NCI-H2081 (cell line): ENCODE results near the gene MYLK3.
"Not testable (repeated sequence)": the region's sequence is repeated elsewhere in the genome, so short reads cannot be mapped to it uniquely, and the experiment has no call there.

Experiments used
- DNase-seq, 2 experiments: peaks; one replicate each; lab custom pipeline; 2025; lab: John Stamatoyannopoulos, UW

The MYLK3 gene

DNA sequence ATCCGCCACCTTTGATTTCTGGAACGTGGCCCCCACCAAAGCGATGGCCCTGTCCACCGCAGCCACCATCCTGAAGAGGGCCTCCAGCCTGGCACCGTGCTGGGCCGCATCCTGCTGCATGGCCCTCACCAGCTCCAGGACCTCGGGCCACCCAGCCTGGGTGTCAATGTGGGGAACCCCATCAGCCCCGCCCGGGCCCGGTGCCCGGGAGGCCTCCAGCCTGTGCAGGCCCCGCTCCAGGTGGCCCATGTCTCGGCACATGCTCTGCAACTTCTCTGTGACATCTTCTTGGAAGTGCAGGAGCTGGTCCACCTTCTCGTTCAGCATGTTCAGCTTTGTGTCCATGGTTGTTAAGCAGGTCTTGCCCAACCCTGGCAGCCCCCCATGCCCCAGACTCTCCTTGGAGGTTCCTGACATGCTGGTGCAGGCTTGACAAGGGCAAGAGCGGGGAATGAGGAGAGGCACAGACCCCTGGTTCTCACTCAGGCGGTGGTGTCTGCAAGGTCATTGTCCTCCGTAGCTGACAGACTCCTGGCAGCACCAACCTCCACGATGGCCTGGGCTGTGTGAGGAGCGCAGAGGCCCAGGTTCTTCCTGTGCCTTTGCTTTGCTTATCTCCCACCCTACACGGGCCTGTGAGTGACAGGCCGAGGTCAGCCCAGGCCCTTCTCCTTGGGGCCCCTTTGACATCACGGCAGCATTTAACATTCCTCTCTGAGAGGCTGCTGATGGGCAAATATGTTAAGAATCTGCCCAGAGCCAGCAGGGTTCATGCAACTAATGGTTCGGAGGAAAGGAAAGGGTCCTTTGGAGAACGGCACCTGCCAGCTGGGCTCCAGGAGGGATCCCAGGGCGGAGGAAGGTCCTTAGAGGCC is at the start of gene MYLK3:
MYLK3 (minus strand) TSS at position 568 of the 875 bp plus-strand sequence; CDS start at position 417, 151 bp downstream.
- DNase-seq = no peak

DNA sequence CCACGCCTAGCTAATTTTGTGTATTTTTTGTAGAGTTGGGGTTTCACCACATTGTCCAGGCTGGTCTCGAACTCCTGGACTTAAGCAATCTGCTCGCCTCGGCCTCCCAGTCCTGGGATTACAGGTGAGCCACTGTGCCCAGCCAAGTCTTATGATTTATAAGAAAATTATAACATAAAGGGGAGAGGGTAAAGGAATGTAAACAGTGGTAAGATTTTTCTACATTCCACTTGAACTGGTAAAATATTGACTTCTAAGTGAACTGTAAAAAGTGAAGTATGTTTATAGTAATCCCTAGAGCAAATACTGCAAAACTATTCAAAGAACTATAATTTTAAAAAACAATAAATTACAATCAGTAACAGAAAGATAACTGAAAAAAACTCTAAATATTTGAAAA is 49.4 kb upstream of the MYLK3 start:
- no peak for DNase-seq

DNA sequence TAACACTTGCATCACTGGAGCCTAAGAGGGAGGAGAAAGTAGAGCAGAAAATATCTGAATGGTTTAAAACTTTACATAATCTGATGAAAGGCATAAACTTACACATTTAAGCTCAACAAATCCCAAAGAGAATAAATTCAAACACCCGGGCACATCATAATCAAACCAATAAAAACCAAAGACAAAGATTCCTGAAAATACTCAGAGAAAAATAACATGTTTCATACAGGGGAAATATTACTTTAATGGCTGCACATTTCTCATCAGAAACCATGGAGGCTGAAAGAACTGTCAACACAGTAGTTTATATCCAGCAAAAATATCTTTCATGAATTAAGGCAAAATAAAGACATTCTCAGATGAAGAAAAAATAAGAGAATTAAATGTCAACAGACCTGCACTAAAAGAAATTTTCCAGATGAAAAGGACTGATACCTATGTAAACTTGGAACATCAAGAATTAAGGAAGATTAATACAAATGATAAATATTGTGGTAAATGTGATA is 48.7 kb upstream of the MYLK3 start:
- DNase-seq = no peak

DNA sequence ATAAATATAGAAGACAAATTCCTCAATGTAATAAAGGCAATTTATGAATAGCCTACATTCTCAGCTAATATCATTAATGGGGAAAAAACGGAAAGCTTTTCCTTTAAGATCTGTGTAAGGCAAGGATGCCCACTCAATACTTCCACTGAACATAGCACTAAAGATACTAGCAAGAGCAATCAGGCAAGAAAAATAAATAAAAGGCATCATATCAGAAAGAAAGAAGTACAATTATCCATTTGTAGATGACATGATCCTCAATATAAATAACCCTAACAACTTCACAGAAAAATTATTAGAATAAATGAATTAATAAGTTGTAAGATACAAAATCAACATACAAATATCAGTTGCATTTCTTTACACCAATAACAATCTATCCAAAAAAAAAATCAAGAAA is 45.7 kb upstream of the MYLK3 start:
- no peak for DNase-seq

DNA sequence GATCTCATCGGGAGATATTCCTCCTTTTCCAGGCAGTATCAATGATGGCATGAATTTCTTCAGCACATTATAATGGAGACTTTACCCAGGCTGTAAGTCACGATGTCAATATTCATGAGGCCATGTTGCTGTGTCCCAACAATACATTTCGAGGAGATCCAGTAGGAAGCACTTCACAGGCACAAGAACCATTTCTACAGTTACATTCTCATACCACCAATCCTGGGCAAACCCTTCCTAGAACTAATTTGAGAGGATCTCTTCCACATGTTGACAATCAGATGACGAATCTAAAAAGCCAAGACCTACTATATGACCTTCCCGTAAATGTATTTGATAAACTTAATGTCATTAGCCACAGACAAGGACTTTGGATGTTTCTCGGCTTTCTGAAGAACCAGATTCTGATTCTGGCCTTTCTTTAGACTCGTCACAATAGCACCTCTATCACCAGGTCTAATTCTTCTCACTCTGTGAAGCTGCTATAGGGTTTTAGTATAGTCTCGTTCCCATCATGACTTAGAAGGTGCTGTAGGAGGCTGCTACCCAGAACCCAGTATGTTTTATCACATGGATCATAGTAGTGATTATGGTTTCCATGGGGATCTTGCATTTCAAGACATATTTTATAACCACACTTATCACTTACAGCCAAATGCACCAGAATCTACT is 42.6 kb upstream of the MYLK3 start:
- DNase-seq = no peak

DNA sequence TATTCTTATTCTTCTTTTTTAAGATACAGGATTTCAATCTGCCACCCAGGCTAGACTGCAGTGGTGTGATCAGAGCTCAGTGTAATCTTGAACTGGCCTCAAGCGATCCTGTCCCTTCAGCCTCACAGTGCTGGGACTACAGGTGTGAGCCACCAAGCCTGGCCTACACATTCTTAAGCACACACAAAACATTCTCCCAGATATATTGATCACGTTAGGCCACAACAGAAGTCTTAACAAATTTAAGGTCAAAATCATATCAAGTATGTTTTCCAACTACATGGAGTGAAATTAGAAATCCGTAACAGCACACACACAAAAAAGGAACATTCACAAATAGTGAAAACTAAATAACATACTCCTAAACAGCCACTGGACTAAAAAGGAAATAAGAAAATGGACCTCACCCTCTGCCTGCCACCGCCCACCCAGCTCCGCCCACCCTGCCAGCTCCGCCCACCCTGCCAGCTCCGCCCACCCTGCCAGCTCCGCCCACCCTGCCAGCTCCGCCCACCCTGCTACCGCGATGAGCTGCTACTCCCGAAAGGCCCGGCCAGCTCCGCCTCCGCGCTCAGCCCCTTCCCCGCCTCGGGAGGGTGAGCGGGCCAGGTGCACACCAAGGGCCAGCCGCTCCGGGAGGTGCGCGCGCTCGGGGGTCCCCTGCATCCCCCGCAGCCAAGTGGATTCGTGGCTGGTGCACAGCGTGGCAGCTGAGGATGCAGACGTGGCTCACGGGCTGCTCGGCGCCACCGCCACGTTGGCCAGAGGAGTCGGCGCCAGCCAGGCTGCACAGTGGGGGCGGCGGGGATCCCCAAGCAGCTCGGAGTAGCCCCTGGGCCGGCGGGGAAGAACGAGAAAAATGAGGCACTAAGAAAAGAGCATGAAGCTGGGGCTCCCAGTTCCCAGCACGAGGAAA is 41.6 kb upstream of the MYLK3 start:
- DNase-seq = peak in 1 of 2 experiments; percentile 20

DNA sequence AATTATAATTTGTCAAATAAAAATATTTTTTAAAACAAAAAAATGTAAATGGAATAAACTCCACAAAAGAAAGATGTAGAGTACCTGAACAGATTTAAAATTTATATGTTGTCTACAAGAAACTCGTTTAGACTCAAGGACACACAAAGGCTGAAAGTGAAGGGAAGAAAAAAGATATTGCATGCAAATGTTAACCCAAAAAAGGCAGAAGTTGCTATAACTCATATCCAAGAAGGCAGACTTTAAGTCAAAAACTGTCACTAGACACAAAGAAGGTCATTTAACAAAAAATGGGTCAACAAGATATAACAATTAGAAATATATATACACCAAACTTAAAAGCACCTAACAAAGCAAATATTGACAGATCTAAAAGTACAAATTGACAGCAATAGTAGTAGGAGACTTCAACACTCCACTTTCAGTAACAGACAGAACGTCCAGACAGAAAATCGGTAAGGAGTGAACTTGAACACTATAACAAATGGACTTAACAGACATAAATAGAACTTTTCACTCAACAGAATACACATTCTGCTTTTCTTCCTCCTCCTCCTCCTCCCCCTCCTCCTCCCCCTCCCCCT is 40.8 kb upstream of the MYLK3 start:
- DNase-seq = no peak

DNA sequence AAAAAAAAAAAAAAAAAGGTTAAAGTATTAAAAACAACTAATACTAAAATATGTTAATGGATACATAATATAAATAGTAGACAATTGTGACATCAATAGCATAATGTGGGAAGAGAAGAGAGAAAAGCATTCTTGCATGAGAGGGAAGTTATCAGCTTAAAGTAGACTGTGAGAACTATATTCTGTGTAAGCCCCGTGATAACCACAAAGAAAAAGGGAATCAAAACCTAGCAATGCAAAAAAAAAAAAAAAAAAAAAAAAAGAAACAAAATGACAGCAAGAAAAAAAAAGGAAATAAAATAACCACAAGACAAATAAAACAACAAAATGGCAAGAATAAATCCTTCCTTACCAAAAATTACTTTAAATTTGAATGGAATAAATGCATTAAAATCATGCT is 39.8 kb upstream of the MYLK3 start:
- DNase-seq = no peak

DNA sequence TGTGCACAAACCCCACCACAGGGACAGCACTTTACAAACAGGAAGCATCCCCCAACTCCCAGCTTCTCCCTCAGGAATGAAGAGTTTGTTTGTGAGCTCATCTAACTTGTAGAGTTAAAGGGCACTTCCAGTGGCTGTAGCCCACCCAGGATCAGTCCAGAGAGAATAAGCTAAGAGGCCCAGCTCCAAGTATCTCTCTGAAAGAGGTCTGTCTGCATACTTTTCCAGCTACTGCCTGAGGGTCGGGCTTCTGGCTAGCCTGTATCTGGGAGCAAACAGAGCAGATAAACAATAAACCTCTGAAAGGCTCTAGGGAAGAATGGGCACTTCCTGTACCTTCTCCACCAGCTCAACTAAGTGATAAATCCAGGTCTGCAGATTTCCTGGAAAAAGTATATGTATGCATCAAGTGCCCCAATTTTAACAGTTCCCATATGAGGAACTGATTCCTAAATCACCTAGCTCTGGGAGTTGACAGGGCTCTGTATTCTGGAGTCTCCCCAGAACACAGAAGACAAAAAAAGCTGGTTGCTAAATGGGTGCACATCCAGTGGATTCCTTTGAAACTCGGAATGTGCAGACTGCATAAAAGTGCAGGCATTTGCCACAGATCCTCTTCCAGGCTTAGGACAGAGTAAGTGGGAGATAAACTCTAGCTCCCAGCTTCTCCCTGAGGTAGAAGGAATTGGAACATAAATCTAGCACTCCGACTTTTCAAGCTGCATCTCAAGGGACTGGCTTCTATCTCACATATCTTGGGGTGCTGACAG is 37.1 kb upstream of the MYLK3 start:
- DNase-seq = no peak

DNA sequence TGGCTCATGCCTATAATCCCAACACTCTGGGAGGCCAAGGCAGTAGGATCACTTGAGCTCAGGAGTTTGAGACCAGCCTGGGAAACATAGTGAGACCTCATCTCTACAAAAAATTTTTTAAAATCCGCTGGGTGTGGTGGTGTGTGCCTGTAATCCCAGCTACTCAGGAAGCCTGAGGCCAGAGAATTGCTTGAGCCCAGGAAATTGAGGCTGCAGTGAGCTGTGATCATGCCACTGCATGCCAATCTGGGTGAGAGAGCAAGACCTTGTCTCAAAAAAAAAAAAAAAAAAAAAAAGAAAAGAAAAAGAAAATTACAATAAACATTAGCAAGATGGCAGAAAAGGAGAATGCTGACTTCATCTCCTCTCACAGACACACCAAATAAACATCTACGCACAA is 36.4 kb upstream of the MYLK3 start:
- DNase-seq = not testable (repeated sequence)

DNA sequence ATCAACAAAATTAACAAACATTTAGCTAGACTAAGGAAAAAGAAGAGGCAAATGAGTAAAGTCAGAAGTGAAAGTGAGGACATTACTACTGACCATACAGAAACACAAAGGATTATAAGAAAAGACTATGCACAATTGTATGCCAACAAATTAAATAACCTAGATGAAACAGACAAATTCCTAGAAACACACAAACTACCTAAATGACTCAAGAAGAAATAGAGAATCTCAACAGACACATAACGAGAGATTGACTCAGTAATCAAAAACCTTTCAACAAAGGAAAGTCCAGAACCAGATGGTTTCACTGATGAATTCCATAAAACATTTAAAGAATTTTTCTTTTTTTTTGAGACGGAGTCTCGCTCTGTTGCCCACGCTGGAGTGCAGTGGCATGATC is 35.7 kb upstream of the MYLK3 start:
- no peak for DNase-seq

DNA sequence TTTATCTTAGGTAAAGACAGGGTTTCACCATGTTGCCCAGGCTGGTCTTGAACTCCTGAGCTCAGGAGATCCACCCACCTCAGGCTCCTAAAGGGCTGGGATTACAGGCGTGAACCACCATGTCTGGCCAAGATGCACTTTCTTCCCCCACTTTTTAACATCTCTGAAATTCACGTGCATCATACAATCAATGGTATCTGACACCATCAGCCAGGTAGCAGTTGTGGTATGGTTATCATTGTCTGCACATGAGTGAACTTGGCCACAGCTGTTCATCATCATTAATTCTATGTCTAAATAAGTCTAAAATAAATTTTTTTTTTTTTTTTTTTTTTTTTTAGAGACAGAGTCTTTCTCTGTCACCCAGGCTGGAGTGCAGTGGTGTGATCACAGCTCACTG is 34.2 kb upstream of the MYLK3 start:
- DNase-seq = no peak

DNA sequence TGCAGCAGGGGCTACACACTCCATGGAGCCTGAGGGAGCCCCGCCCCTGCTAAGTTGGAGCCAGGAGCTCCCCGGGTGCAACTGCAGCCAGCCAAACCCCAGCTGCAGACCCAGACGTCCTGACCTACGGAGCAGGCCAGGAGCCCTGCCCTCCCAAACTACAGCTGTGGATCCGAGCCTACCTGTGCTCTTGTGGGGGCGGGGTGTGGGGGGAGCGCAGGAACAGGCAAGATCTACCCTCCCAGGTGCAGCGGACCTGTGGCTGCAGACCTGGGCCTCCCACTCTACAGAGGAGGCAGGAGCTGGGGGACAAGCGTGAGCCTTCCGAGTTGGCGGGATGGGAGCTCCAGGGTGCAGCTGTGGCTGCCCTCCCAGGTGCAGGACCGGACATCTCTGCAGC is 29.7 kb upstream of the MYLK3 start:
- DNase-seq = no peak

DNA sequence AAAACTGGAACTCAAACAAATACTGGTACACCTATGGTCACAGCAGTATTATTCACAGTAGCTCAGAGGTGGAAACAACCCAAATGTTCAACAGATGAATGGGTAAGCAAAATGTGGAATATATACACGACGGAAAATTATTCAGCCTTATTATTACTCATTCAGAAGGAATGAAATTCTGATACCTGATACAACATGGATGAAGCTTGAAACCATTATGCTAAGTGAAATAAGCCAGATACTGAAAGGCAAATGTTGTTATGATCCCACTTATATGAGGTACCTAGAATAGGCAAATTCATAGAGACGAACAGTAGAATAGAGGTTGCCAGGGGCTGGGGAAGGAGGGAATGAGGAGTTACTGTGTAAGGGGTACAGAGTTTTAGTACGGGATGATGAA is 27.1 kb upstream of the MYLK3 start:
- DNase-seq = no peak

DNA sequence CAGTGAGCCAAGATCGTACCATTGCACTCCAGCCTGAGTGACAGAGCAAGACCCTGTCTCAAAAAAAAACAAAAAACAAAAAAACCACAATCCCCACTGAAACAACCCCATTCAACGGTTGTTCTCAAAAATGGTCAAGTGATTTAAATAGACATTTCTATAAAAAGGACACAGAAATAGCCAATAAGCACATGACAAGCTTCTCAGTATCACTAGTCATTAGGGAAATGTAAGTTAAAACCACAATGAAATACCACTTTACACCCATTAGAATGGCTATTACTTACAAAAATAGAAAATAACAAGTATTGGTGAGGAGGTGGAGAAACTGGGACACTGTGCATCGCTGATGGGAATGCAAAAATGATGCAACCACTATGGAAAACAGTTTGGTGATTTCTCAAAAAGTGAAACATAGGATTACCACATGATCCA is 26.6 kb upstream of the MYLK3 start:
- no peak for DNase-seq

DNA sequence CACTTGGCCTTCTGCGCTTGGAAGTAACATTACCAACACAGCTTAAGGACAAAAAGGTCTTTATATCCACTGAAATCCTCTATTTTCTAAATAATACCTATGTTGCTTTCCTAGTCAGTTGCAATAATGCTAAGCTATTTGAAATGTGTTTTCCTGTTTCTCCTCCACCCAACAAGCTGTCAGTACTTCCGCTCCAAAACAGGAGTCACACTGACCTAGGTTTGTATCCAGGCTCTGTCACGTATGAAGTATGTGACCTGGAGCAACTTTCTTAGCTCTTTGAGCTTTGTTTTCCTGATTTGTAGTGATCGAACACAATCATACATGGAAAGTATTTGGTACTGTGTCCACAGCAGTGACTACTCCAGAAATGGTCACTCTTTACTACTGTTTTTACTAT is 24.3 kb upstream of the MYLK3 start:
- DNase-seq = no peak

DNA sequence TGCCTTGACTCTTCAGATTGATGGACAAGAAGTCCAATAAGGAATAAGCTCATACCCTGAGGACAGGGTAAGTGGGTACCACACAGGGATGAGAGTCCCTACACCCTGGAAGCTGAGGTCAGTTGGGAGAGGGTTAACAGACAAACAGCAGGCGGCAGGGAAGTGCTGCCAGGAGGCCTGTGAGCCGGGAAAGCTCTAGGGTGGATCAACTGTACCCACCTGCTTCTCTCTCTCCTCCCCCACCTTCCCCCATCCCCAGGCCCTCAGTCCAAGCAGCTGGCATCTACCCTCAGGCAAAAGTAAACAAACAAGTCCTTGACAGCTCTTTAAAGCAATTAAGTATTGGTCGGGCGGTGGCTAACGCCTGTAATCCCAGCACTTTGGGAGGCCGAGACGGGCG is 20.7 kb upstream of the MYLK3 start:
- DNase-seq = peak; percentile 41 to 61

DNA sequence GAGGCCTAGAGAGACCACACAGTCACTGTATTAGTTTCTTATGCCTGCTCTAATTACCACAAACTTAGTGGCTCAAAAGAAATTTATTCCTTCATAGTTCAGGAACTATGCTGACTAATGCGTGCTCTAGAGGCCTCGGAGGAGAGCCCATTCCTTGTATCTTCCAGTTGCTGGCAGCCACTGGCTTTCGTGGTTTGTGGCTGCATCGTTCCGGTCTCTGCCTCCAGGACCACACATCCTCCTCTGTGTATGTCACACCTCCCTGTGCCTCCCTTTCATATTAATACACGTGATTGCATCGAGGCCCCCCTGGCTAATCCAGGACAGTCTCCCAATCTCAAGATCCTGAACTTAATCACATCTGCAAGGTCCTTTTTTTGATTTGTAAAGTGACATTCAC is 16.9 kb upstream of the MYLK3 start:
- no peak for DNase-seq

DNA sequence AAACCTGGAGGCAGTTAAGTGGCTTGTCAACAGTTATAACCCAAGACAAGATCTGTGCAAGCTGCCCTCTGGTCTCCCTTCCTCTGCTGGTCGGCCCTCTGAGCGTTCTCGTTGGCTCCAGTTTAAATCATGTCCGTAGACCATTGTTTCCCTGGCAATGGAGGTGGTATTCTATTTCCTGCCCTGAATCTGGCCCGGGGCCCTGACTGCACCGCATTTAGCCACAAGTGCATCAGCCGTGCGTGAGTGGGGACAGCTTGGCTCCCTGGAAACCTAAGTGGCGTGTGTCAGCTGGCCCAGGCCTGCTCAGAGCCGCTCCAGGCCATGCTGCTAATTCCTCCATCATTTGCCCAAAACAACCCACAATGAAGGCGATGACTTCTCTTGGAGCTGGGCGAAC is 15.0 kb upstream of the MYLK3 start:
- DNase-seq = peak; percentile 6 to 30

DNA sequence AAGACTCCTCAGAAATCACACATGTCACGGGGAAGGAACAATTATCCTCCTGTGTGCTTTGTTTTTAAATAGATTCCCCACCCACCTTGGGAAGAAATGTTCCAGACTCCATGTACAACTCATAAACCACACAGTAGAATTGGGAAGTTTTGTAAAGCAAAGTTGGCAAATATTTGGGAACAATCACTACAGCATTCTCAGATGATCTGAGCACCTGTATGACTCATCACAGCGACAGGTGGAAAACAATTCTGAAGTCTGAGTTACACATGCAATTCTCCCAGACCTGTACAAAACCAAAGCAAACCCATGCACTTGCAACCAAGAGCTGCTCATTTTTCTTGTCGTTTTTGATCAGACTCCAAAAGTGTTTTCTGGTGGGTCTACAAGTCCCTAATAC is 14.4 kb upstream of the MYLK3 start:
- peak in 1 of 2 experiments; percentile 6 for DNase-seq

DNA sequence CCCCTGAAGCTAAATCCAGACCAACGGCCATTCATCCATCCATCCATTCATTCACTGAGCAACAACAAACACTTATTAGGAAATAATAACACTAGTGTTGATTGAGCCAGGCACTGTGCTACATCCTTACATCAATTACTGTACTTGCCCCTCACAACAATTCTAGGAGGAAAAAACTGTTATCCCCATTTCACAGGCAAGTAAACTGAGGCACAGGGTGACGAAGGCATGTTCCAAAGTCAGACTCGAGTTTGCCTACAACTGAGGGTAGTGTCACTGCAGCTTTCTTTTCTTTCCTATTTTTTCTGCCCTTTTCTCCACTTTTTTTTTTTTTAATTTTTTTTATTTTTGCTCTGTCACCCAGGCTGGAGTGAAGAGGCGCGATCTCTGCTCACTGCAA is 11.2 kb upstream of the MYLK3 start:
- no peak for DNase-seq
